Measurements from ENCODE around the gene PCCA. TPM values are rescaled to one million over a fixed set of nuclear protein-coding genes. Genes with fewer than 3 reads are reported as not detected.

PCCA gene
- total RNA-seq, 1 experiment from 2014 or later, result 8.9 TPM

- Mint-ChIP-seq H3K27ac (ENCODE audit: unreplicated experiment) (no peak overlapping the region), H3K9me3 (ENCODE audit: low read depth, unreplicated experiment) (no peaks in the 10 kb centered on the region), H3K4me1 (ENCODE audit: low read depth, unreplicated experiment) (no peaks in the 10 kb centered on the region), H3K27me3 (ENCODE audit: unreplicated experiment) (no peaks in the 10 kb centered on the region), H3K4me3 (ENCODE audit: low read depth, unreplicated experiment) (no peak overlapping the region), H3K36me3 (ENCODE audit: insufficient read depth, unreplicated experiment) (no peaks in the 10 kb centered on the region)
- CTCF ChIA-PET, result no interaction called here
- BruUV-seq (replicated peaks), result no TSS peak
- no peak for DNase-seq
- TF ChIP-seq CTCF (IDR thresholded peaks at IDR 0.05; ENCODE audit: unreplicated experiment), result no peak
- intact Hi-C loops (cut with micrococcal nuclease; ENCODE audit: unreplicated experiment), result no loop called here
Observed at GRCh38 chr13:100559886-100560285, 471.0 kb downstream of the PCCA start.

GRCh38 chr13:100560498-100561157 is 471.7 kb downstream of the PCCA start:
- CTCF ChIA-PET, result no interaction called here
- Mint-ChIP-seq H3K27ac (ENCODE audit: unreplicated experiment) (no peak overlapping the region), H3K4me1 (ENCODE audit: low read depth, unreplicated experiment) (no peaks in the 10 kb centered on the region), H3K36me3 (ENCODE audit: insufficient read depth, unreplicated experiment) (no peaks in the 10 kb centered on the region), H3K4me3 (ENCODE audit: low read depth, unreplicated experiment) (no peak overlapping the region), H3K27me3 (ENCODE audit: unreplicated experiment) (no peaks in the 10 kb centered on the region), H3K9me3 (ENCODE audit: low read depth, unreplicated experiment) (no peaks in the 10 kb centered on the region)
- DNase-seq, result no peak
- BruUV-seq (replicated peaks), result no TSS peak
- no peak for TF ChIP-seq CTCF (IDR thresholded peaks at IDR 0.05; ENCODE audit: unreplicated experiment)
- intact Hi-C loops (cut with micrococcal nuclease; ENCODE audit: unreplicated experiment), result no loop called here

- Mint-ChIP-seq H3K27me3 (ENCODE audit: unreplicated experiment) (no peaks in the 10 kb centered on the region), H3K4me1 (ENCODE audit: low read depth, unreplicated experiment) (no peaks in the 10 kb centered on the region), H3K27ac (ENCODE audit: unreplicated experiment) (no peak overlapping the region), H3K9me3 (ENCODE audit: low read depth, unreplicated experiment) (no peaks in the 10 kb centered on the region), H3K36me3 (ENCODE audit: insufficient read depth, unreplicated experiment) (no peaks in the 10 kb centered on the region), H3K4me3 (ENCODE audit: low read depth, unreplicated experiment) (no peak overlapping the region)
- DNase-seq, result no peak
- CTCF ChIA-PET, result no interaction called here
- BruUV-seq (replicated peaks), result no TSS peak
- intact Hi-C loops (cut with micrococcal nuclease; ENCODE audit: unreplicated experiment), result no loop called here
- no peak for TF ChIP-seq CTCF (IDR thresholded peaks at IDR 0.05; ENCODE audit: unreplicated experiment)
Observed at GRCh38 chr13:100561158-100561499, 472.2 kb downstream of the PCCA start.

- BruUV-seq (replicated peaks), result no TSS peak
- TF ChIP-seq CTCF (IDR thresholded peaks at IDR 0.05; ENCODE audit: unreplicated experiment), result no peak
- H3K4me1 Mint-ChIP-seq (ENCODE audit: low read depth, unreplicated experiment), result no peaks in the 10 kb centered on the region
Observed at GRCh38 chr13:100561599-100562204, 472.8 kb downstream of the PCCA start.

More at GRCh38 chr13:100561599-100562204, 472.8 kb downstream of the PCCA start:
- intact Hi-C loops (cut with micrococcal nuclease; ENCODE audit: unreplicated experiment), result no loop called here
- CTCF ChIA-PET, result no interaction called here
- Mint-ChIP-seq H3K4me3 (ENCODE audit: low read depth, unreplicated experiment) (no peak overlapping the region), H3K36me3 (ENCODE audit: insufficient read depth, unreplicated experiment) (no peaks in the 10 kb centered on the region), H3K27ac (ENCODE audit: unreplicated experiment) (no peak overlapping the region), H3K27me3 (ENCODE audit: unreplicated experiment) (no peaks in the 10 kb centered on the region), H3K9me3 (ENCODE audit: low read depth, unreplicated experiment) (no peaks in the 10 kb centered on the region)
- DNase-seq, result no peak
